Measurements from ENCODE around the gene DIP2C.

DIP2C gene

DNA sequence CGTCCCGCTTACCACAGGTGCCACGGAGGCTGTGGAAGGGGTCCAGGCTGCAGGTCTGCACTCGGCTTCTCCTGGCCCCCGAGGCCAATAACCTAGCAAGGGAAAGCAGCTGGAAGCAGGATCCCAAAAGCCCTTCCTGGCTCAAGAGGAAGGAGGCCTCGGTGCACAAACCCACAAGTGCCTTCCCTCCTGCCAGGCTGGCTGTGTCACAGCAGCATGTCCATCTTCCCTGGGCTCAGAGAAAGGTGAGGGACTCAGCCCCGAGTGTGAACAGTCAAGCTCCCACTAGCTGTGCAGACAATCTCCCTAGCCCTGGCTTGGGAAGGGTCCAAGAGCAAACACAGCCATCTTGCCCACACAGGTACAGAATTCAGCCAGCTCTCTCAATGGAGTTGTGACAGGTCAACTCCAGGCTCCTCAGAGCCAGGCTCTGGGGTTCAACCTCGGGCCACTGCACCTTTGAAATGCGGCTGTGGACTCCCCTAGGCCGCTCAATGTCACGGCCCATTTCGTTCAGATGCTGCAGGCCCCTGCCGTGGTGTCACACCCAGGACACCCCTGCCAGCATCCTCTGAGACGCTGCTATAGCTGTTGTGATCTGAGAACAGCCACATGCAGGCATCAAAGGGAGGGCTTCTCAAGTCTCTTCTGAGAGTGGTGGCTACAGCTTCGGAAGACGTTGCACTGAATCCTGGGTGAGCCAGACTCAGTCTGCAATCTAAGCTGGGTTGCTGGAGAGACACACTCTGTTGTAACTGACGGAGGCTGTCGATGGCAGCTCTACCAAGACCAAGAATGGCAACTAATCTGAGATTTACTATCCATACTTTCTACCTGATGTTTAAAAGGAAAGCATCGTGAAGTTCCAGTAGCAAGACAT is 137.9 kb downstream of the DIP2C start:
- no peak for DNase-seq (ENCODE audit: extremely low read depth, insufficient read length)
- Histone ChIP-seq H3K36me3 (ENCODE audit: control insufficient read depth, insufficient read depth, low read length) (no peaks in the 10 kb centered on the region), H3K4me3 (replicated peaks; ENCODE audit: low read depth, low read length) (no peak overlapping the region), H3K27me3 (replicated peaks; ENCODE audit: control insufficient read depth, insufficient read depth, low read length) (no peaks in the 10 kb centered on the region; the same call in 1 of the 2 replicates)
- TF ChIP-seq, protein P1, sequence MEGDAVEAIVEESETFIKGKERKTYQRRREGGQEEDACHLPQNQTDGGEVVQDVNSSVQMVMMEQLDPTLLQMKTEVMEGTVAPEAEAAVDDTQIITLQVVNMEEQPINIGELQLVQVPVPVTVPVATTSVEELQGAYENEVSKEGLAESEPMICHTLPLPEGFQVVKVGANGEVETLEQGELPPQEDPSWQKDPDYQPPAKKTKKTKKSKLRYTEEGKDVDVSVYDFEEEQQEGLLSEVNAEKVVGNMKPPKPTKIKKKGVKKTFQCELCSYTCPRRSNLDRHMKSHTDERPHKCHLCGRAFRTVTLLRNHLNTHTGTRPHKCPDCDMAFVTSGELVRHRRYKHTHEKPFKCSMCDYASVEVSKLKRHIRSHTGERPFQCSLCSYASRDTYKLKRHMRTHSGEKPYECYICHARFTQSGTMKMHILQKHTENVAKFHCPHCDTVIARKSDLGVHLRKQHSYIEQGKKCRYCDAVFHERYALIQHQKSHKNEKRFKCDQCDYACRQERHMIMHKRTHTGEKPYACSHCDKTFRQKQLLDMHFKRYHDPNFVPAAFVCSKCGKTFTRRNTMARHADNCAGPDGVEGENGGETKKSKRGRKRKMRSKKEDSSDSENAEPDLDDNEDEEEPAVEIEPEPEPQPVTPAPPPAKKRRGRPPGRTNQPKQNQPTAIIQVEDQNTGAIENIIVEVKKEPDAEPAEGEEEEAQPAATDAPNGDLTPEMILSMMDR (IDR thresholded peaks at IDR 0.05; ENCODE audit: insufficient read depth, low read length, poor library complexity, severe bottlenecking): no peak

DNA sequence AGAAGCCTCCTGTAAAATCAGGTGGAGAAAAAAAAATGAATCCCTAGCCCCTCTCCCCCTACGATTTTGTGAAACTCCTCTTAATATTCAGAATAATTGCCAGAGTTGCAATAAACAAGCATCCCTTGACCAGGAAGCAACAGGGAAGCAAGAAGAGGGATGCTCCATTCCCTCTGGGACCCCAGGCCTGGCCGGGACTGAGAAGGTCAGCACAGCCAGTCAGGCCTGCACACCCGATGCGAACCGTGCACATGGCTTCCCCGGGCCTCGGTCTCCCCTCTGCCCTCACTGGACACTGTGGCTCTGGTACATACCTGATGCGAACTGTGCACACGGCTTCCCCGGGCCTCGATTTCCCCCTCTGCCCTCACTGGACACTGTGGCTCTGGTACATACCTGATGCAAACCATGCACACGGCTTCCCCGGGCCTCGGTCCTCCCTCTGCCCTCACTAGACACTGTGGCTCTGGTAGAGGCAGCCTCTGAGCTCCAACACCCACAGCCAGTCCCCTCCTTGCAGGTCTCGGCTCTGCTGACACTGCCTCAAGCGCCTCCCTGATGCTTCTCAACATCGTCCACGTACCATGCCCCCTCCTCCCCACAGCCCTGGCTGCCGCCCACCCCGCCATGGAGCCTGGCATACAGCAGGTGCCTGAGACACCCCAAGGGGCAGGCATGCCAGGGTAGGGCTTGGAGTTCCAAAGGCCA is 138.6 kb downstream of the DIP2C start:
- TF ChIP-seq, protein P1 (IDR thresholded peaks at IDR 0.05; ENCODE audit: insufficient read depth, low read length, poor library complexity, severe bottlenecking): no peak
- H3K27me3 ChIP-seq (replicated peaks; ENCODE audit: control insufficient read depth, insufficient read depth, low read length): no peaks in the 10 kb centered on the region; the same call in 1 of the 2 replicates
- no peaks in the 10 kb centered on the region for H3K36me3 ChIP-seq (ENCODE audit: control insufficient read depth, insufficient read depth, low read length)
- H3K4me3 ChIP-seq (replicated peaks; ENCODE audit: low read depth, low read length): no peak overlapping the region
- DNase-seq (ENCODE audit: extremely low read depth, insufficient read length): no peak

DNA sequence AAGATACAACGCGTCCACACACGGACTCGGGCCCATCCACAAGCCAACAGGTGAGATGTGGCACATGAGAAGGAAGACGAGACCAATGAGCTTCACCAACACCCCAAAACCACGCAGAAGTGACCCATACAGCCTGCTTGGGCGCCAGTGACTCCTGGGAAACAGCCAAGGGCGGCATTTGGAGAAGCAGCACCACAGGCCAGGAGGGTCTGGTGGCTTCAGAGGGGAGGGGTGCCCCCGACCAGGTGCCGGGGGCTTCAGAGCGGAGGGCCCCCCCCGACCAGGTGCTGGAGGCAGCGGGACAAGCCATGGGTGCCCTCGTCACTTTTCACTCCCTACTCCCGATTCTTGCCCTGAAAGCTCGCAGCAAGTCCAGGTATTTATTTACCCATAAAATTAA is 140.1 kb downstream of the DIP2C start:
- Histone ChIP-seq H3K4me3 (replicated peaks; ENCODE audit: low read depth, low read length) (no peak overlapping the region), H3K36me3 (ENCODE audit: control insufficient read depth, insufficient read depth, low read length) (no peaks in the 10 kb centered on the region), H3K27me3 (replicated peaks; ENCODE audit: control insufficient read depth, insufficient read depth, low read length) (no peaks in the 10 kb centered on the region; the same call in 1 of the 2 replicates)
- TF ChIP-seq, protein P1 (IDR thresholded peaks at IDR 0.05; ENCODE audit: insufficient read depth, low read length, poor library complexity, severe bottlenecking): no peak
- DNase-seq (ENCODE audit: extremely low read depth, insufficient read length): no peak

- TF ChIP-seq, protein P1 (IDR thresholded peaks at IDR 0.05; ENCODE audit: insufficient read depth, low read length, poor library complexity, severe bottlenecking): no peak
- Histone ChIP-seq H3K27me3 (replicated peaks; ENCODE audit: control insufficient read depth, insufficient read depth, low read length) (no peaks in the 10 kb centered on the region; the same call in 1 of the 2 replicates), H3K36me3 (ENCODE audit: control insufficient read depth, insufficient read depth, low read length) (no peaks in the 10 kb centered on the region), H3K4me3 (replicated peaks; ENCODE audit: low read depth, low read length) (no peak overlapping the region)
- no peak for DNase-seq (ENCODE audit: extremely low read depth, insufficient read length)
Observed at GRCh38 chr10:548238-548901, 141.1 kb downstream of the DIP2C start.

DNA sequence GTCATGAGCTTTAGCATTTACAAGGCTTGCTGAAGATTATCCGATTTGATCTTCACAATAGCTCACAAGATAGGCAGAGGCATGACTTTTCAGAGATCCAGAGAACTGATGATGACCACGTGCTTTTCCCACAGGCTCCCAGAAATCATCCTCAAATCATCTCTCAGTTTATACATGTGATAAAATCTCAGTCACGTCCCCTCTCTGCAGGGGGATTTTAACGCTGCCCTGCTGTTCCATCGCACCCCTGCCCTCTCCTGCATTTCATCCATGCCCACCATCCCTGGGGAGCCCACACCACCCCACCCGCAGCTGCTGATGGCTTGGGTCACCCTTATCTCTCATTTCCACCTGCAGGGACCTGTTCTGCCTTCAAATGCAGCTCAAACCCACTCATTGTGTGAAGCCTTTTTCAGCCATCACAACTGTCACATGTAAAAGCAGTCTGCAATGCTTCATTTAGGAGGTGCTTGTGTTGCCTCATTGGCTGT is 141.8 kb downstream of the DIP2C start:
- Histone ChIP-seq H3K4me3 (replicated peaks; ENCODE audit: low read depth, low read length) (no peak overlapping the region), H3K36me3 (ENCODE audit: control insufficient read depth, insufficient read depth, low read length) (no peaks in the 10 kb centered on the region), H3K27me3 (replicated peaks; ENCODE audit: control insufficient read depth, insufficient read depth, low read length) (no peaks in the 10 kb centered on the region; the same call in 1 of the 2 replicates)
- DNase-seq (ENCODE audit: extremely low read depth, insufficient read length): no peak
- TF ChIP-seq, protein P1 (IDR thresholded peaks at IDR 0.05; ENCODE audit: insufficient read depth, low read length, poor library complexity, severe bottlenecking): no peak
